AG09319 (cell line): ENCODE measurements around the gene ICAM4.

Experiments
- DNase-seq: peaks from one replicate; pipeline ENCODE4 v3.0.0-alpha.2; 2010; ENCODE audit warnings: low read depth; ENCODE audit errors: extremely low read depth
- TF ChIP-seq, protein P1 (sequence below): IDR thresholded peaks from 2 replicates; pipeline ENCODE4 v1.5.1; 2011; ENCODE audit warnings: low read depth, mild to moderate bottlenecking, inconsistent platforms, low read length, moderate library complexity

Gene ICAM4

GRCh38 chr19:10327793-10328192 is 41.0 kb downstream of the ICAM4 start:
- no peak for DNase-seq
- TF ChIP-seq, protein P1, sequence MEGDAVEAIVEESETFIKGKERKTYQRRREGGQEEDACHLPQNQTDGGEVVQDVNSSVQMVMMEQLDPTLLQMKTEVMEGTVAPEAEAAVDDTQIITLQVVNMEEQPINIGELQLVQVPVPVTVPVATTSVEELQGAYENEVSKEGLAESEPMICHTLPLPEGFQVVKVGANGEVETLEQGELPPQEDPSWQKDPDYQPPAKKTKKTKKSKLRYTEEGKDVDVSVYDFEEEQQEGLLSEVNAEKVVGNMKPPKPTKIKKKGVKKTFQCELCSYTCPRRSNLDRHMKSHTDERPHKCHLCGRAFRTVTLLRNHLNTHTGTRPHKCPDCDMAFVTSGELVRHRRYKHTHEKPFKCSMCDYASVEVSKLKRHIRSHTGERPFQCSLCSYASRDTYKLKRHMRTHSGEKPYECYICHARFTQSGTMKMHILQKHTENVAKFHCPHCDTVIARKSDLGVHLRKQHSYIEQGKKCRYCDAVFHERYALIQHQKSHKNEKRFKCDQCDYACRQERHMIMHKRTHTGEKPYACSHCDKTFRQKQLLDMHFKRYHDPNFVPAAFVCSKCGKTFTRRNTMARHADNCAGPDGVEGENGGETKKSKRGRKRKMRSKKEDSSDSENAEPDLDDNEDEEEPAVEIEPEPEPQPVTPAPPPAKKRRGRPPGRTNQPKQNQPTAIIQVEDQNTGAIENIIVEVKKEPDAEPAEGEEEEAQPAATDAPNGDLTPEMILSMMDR, result no peak

- DNase-seq, result no peak
These were observed 42.0 kb downstream of the ICAM4 start for GRCh38 chr19:10328558-10329429.

DNA sequence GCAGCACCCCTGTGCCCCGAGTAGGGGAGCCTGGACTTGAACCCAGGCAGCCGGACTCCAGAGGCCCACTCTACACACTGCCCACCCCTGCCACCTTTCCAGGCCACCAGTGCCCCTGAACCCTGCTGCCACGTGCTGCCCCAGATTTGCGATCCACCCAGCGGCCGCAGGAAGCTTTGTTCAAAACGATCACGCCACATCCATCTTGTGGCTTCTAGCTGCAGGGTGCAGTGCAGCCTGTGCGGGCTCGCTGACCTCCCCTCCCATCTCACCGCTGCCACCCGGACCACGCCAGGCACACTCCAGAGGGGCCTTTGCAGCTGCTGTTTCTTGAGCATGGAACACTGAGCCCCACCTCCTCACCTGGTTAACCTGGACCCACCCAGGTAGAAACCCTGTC is 42.8 kb downstream of the ICAM4 start:
- TF ChIP-seq, protein P1, result no peak
- no peak for DNase-seq

More at GRCh38 chr19:10328558-10329429, 42.0 kb downstream of the ICAM4 start:
- TF ChIP-seq, protein P1, result no peak

DNA sequence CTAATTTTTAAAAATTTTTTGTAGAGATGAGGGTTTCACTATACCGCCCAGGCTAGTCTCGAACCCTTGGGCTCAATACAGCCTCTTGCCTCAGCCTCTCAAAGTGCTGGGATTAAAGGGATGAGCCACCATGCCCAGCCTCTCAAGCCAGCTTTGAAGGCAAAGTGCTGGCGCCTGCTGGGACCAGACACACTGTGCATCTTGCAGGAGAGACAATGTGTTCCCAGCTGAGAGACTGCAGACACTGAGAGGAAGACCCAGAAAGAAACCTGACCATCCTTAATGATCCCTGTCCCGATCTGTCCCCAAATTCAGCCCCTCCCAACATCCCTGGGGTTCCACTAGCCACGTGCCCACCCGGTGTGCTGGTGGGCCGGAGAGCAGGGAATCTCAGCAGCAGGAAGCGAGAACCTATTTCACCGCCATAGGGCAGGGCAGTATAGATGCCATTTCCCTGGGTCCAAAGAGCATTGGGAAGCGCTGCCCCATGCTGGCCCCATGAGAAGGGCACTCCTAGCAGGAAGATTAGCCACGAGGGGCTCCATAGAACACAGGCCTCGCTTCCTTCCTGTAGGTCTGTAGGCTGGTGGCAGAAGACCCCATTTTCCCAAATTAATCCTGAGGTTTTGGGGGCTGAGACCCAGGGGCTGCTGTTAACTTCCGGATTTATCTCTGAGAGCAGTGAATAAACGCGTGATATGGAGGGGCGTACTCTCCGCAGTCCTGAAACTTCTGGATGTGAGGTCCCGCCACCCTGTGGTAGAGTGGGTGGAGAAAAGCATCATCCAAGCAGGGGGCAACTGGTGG is 45.6 kb downstream of the ICAM4 start:
- DNase-seq, result no peak
- TF ChIP-seq, protein P1, result peak; percentile 12

GRCh38 chr19:10332965-10333757 is 46.4 kb downstream of the ICAM4 start, which contains the start of gene RAVER1:
RAVER1 (minus strand) TSS chr19:10333529; CDS start chr19:10333507, 22 bp downstream.
- DNase-seq, result peak; percentile 94
- TF ChIP-seq, protein P1, result no peak

DNA sequence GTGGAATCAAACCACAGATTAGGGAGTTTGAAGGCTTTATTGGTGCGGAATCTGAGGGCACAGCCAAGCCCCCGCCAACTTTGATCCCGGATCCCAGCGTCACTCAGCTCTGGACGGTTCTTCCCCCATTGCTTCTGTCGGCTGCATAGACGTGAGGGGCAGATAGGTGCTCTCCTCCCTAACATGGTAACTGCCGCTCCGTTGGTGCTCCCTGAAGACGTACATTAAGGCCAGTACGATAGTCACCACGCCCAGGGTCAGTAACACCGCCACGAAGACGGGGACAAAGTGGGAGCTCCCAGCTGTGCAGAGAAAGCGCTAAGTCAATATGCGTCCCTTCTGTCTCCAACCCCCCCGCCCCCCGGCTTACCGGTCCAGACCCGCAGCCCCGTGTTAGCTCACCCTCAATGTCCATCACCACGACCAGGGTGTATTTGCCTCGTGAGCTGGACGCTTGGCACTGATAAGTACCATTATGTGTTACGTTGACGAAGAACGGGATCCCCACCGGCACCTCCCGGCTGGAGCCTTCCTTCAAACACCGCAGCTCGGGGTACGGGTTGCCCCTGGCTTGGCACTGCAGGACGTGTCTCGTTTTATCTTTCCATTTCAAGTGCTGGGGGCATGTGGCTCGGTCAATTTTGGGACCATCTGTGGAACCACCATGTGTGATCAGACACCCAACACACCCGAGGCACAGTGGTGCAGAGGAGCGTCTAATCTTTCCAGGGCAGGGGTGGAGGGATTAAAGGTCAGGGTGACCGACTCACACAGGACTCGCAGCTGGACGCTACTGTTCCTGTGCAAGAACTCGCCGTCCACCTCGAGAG is 47.2 kb downstream of the ICAM4 start:
- TF ChIP-seq, protein P1, result no peak
- no peak for DNase-seq
